ENCODE measurements around the gene STX10.

STX10 gene

GRCh38 chr19:13118424-13119193, 31.6 kb downstream of the STX10 start:
- DNase-seq: peak; percentile 92

- peak; percentile 99 for DNase-seq
Observed at GRCh38 chr19:13117772-13118423, 32.3 kb downstream of the STX10 start, which contains the start of gene NACC1. NACC1 (plus strand) TSS chr19:13118264; CDS start chr19:13135208, 16,944 bp downstream.

DNA sequence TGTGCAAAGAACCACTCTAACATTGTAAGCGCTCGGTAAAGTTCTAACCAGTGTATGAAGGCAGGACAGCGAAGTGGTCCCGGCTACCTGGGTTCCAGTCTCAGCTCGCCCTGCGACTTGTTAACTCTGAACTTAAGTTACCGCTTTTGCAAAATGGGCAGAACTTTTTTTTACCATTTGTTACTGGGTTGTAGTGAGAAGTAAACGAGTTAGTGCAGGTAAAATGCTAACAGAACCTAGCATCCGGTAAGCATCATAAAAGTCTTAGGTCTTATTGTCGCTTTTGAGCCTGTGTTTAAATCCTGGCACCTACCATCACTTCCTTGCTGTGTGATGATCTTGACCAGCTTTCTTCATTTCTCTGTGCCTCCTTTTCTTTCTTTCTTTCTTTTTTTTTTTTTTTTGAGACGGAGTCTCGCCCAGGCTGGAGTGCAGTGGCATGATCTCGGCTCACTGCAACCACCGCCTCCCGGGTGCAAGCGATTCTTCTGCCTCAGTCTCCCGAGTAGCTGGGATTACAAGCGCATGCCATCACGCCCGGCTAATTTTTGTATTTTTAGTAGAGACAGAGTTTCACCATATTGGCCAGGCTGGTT, 32.9 kb downstream of the STX10 start:
- DNase-seq: no peak

DNA sequence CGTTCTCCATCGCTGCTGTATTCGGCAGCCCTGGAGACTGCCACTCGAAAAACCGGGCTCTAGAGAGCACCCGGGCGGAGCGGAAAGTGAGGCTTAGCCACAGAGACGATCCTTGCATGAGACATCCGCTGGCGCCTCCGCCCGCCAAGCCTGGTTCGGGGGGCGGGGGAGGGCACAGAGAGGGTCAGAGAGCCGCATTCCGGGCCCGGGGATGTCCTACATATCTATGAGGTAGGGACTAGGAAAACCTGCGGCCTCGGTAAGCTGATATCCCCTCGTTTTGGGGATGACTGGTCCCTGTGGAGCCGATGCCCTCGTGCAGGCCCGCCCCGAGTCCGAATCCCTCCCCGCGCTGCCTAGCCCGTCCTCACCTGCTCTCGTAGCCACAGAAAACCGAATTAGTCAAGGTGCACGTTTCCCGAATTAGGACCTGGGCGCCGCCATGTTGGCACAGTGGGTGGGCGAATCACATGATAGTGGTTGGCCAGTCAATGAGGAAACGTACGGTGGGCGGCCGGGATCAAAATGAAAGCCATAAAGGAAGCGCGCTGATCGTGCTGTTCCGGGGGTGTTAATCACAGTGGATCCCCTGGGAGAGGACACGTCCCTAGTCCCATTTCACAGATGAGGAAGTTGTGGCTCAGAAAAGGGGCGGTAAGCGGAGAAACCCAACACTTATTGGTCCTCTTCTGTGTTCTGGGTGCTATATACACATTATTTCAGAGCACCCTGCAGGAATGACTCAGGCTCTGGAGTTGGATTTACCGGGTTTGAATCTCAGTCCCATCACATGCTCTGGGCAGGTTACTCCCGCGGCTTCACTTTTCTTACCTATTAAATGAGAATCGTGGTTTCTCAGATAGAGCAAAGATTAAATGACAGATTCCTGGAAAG, 33.6 kb downstream of the STX10 start, which contains the start of gene TRMT1:
Gene TRMT1, minus strand, starts transcription at position 459 of the 894 bp plus-strand sequence. Its CDS starts 341 bp downstream, at position 118.
- DNase-seq: peak; percentile 98

- peak; percentile 33 for DNase-seq
Observed at GRCh38 chr19:13115936-13116281, 34.3 kb downstream of the STX10 start.

DNA sequence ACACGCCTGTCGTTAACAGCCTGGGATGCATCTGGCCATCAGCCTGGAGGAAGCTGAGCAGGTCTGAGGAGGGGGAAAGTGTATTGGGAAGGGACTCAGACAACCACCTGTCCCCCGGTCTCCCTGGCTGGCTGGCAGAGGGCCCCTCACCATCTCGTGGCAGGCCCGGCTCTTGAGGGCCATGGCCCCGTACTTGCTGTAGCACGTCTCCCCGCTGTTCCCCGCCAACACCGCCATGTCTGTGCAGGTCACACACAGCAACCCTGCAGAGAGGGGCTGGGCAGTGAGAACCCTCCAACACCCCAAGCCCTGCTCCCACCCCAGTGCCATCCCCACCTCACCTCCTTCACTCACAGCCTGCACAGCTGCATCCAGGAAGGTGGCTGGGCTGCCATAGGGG, 37.6 kb downstream of the STX10 start:
- DNase-seq: no peak

GRCh38 chr19:13110099-13110610, 40.0 kb downstream of the STX10 start:
- no peak for DNase-seq

GRCh38 chr19:13109361-13110098, 40.6 kb downstream of the STX10 start:
- DNase-seq: no peak

DNA sequence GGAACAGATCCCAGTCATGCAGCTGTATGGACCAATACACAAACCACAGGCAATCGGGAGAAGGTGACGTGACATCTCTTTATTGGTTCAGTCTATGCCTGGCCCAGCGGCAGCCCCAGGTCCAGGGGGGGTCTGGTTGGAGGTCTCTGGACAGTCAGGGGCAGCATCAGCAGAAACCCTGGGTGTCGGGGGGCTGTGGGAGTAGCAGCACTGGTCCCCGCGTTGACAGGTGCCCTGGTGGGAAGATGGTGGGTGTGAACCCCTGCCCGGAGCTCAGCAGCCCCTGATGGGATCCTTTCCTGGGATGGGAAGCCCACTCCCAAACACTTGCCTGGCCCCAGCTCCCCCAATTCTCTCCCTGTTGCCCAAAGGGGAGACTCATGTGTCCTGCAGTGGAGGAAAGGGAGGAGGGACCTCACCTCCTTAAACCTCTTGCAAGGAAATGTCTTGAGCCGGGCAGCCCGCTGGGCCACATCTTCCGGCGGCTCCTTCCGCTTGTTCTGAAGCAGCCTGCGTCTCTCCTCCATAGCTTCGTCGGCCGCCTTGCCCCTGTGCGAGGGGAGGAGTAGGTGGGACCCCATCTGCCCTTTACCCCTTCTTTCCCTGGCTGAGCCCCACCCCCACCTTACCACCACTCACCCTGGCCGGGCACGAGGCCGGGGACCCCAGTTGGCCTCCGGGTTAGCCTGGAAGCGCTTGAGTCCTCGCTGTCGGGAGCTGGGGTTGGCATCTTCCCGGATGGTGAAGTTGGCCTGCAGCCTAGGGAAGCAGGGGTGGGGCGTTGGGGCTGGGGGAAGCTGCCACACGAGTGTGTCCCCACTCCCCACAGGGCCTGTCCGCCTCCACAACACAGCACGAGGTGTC, 45.1 kb downstream of the STX10 start:
- no peak for DNase-seq

GRCh38 chr19:13104360-13104847, 45.8 kb downstream of the STX10 start:
- no peak for DNase-seq

DNA sequence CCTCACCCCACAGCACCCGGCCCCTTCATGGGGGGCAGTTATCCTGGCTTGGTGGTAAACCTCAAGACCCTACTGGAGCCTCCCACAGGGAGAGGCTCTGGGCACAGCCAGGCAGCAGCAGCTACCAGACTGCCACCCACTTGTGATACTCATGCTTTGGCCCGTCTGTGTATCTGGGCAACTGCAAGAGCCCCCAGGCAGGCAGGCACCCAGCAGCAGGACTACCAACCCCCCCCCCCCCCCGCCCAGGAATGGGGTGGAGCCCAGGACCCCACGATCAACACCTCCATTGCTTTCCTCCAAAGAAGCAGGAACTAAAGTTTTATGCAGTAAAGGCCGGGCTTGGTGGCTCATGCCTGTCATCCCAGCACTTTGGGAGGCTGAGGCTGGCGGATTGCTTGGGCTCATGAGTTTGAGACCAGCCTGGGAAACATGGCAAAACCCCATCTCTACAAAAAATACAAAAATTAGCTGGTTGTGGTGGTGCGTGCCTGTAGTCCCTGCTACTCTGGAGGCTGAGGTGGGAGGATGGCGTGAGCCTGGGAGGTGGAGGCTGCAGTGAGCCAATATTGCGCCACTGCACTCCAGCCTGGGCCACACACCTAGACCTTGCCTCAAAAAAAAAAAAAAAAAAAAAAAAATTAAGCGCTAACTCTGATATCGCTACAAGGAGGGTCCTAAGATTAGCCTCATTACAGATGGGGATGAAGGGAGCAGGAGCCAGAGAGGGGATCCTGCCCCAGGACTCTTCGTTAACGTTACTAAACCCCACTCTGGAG, 46.4 kb downstream of the STX10 start:
- no peak for DNase-seq

GRCh38 chr19:13102666-13103580, 47.3 kb downstream of the STX10 start, which contains the start of gene LYL1:
LYL1 (minus strand) TSS chr19:13102858; CDS start chr19:13101171, 1,687 bp downstream.
- no peak for DNase-seq

GRCh38 chr19:13102416-13102665, 47.8 kb downstream of the STX10 start:
- no peak for DNase-seq

DNA sequence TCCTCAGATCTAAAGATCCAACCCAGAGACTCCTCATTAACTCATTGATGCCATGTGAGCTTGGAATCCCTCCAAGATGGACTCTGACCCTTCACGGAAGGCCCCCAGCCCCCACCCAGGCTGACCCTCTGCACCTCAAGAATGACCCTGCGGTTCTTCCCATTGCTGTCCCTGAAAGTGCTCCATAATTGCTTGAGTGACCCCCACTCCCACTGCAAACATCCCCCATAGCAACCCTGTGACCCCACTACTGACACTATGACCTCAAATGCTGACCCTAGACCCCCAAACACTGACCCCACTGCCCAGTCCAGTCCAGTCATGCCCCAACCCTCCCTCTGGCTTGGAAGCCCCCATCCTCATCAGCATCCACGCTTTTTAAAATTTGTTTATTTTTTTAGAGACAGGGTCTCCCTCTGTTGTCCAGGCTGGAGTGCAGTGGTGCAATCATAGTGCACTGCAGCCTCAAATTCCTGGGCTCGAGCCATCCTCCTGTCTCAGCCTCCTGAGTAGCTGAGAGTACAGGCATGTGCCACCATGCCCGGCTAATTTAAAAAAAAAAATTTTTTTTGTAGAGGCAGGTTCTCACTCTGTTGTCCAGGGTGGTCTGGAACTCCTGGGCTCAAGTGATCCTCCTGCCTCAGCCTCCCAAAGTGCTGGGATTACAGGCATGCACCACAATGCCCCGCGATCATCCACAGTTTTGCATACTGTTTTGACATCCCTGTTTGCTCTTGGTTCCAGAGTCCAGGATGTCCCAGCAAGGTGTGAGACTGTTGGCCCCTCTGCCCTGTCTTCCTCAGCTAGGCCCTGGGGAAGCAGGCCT, 48.4 kb downstream of the STX10 start:
- no peak for DNase-seq

- peak; percentile 24 for DNase-seq
Observed at GRCh38 chr19:13100841-13101589, 49.2 kb downstream of the STX10 start.

- no peak for DNase-seq
Observed at GRCh38 chr19:13100031-13100588, 50.1 kb downstream of the STX10 start.
